K562 (cell line): Measurements from ENCODE around the gene ARMH1. TPM values are rescaled to one million over a fixed set of nuclear protein-coding genes. Genes with fewer than 3 reads are reported as not detected.

ENCODE experiments used
- CHD7 ChIP-seq: fragments of 200-600 bp; sonication (generic); IDR thresholded peaks from one replicate; pipeline ENCODE4 v1.6.1; 2012; ENCODE audit warnings: mild to moderate bottlenecking, low read depth, low read length, inconsistent platforms
- HMBOX1 ChIP-seq: sonication (generic); IDR thresholded peaks from 2 replicates; pipeline ENCODE4 v1.6.1; 2016
- IRF9 ChIP-seq: fragments of 450-650 bp; IDR thresholded peaks from 2 replicates; pipeline ENCODE4 v1.6.1; 2016; ENCODE audit warnings: missing biosample characterization, missing genetic modification characterization
- KDM2B ChIP-seq: fragments of 250-450 bp; sonication (Bioruptor Pico); IDR thresholded peaks from 2 replicates; pipeline ENCODE4 v1.8.0; 2021; ENCODE audit warnings: mild to moderate bottlenecking, moderate library complexity
- LEF1 ChIP-seq: fragments of 450-650 bp; IDR thresholded peaks from 2 replicates; pipeline ENCODE4 v1.6.1; 2016; ENCODE audit warnings: mild to moderate bottlenecking
- MCM7 ChIP-seq, 2 experiments: fragments of 450-650 bp; IDR thresholded peaks; 2 replicates each; pipeline ENCODE4 v1.6.1; 2016 to 2018
- SAFB2 ChIP-seq: fragments of 200-400 bp; formaldehyde crosslinking; IDR thresholded peaks from 2 replicates; pipeline ENCODE4 v1.6.1; 2018; ENCODE audit warnings: borderline replicate concordance, low read length, low read depth, moderate library complexity; ENCODE audit not compliant: severe bottlenecking
- SIRT6 ChIP-seq: IDR thresholded peaks from one replicate; pipeline ENCODE4 v1.6.1; 2012; ENCODE audit warnings: low read depth, mild to moderate bottlenecking, control low read depth, inconsistent platforms, low read length, moderate library complexity
- SUPT5H ChIP-seq: fragments of 450-650 bp; IDR thresholded peaks from 2 replicates; pipeline ENCODE4 v1.6.1; 2016
- TEAD4 ChIP-seq, 2 experiments: sonication (generic) in 1 of 2; formaldehyde crosslinking in 1 of 2; IDR thresholded peaks; 2 replicates each; pipeline versions ENCODE4 v1.6.1 to v1.8.0; 2012 to 2022; ENCODE audit warnings: borderline replicate concordance in 1 of 2, inconsistent platforms in 1 of 2, low read length in 1 of 2, mild to moderate bottlenecking in 1 of 2, missing genetic modification reagents in 1 of 2
- ZNF655 ChIP-seq: fragments of 250-450 bp; sonication (Bioruptor Pico); IDR thresholded peaks from 2 replicates; pipeline ENCODE4 v1.5.0; 2021
- ZNF695 ChIP-seq: fragments of 450-650 bp; formaldehyde crosslinking; IDR thresholded peaks from 2 replicates; pipeline ENCODE4 v1.4.0; 2020; ENCODE audit warnings: mild to moderate bottlenecking, moderate library complexity
- polyA plus RNA-seq, 8 experiments: library from polyadenylated mRNA; depleted of rRNA in 4 of 8; stranded (reverse) in 5 of 8; unstranded in 3 of 8; fragments of >200 nt; fragmentation: Nextera tagmentation in 2 of 8; fragmentation: Illumina TruSeq in 1 of 8; extraction: Ambion mirVana in 2 of 8; extraction: Trizol in 1 of 8; gene quantifications; 2 replicates each; pipeline versions ENCODE4 v1.2.1 to v1.2.3, GENCODE V29; 2011 to 2014; ENCODE audit warnings: inconsistent platforms in 1 of 8, missing spikeins in 1 of 8
- total RNA-seq, 7 experiments: library from RNA; depleted of rRNA in 6 of 7; stranded (reverse); fragments of >200 nt in 6 of 7; fragmentation: Illumina TruSeq in 2 of 7; extraction: Trizol in 2 of 7; gene quantifications; 2 replicates each; pipeline versions ENCODE4 v1.2.1 to v1.2.3, GENCODE V29; 2011 to 2021; ENCODE audit warnings: low replicate concordance in 1 of 7

Gene ARMH1
- total and polyA plus RNA-seq, 9 of the 15 experiments (the other 6 are each of a cell fraction or from before 2014, with no cell fraction given), result 0.41 TPM; not detected in 8

GRCh38 chr1:44721485-44722361, 47.2 kb downstream of the ARMH1 start (continued):
- peak; percentile 77 for TF ChIP-seq CHD7
- TF ChIP-seq SUPT5H, result peak; percentile 100
- peak; percentile 99 for TF ChIP-seq ZNF655
- TF ChIP-seq SAFB2, result no peak
- TF ChIP-seq IRF9 (tag), result peak; percentile 64; the same call in 1 of the 2 replicates
- peak; percentile 24 to 63; a peak in 1 of 4 replicates for TF ChIP-seq MCM7 (IDR thresholded peaks at IDR 0.05)
- peak; percentile 78 for TF ChIP-seq HMBOX1
- TF ChIP-seq SIRT6, result no peak
- TF ChIP-seq LEF1, result peak; percentile 91
- TF ChIP-seq ZNF695, result peak; percentile 98
- TF ChIP-seq TEAD4 (IDR thresholded peaks at IDR 0.05; ENCODE audit: low read length), result peak; percentile 97
- TF ChIP-seq TEAD4 (CRISPR knock-in tag; IDR thresholded peaks at IDR 0.05; ENCODE audit: borderline replicate concordance), result no peak
- no peak for TF ChIP-seq KDM2B (CRISPR knock-in tag)
